Uterine smooth muscle cell (primary cell): Measurements from ENCODE around the gene RENBP. TPM values are rescaled to one million over a fixed set of nuclear protein-coding genes. Genes with fewer than 3 reads are reported as not detected.

ENCODE experiments used
- total RNA-seq: library from RNA; depleted of rRNA; stranded (reverse); fragments of >200 nt; gene quantifications from 2 replicates; pipeline ENCODE4 v1.2.3, GENCODE V29; 2014

Gene RENBP
- total RNA-seq = 1.4 and 2.0 TPM in 2 replicates

GRCh38 chrX:153944140-153944799, at the start of gene RENBP:
TSS of gene RENBP (minus strand) at chrX:153944643. CDS start at chrX:153944610, 33 bp downstream.

GRCh38 chrX:153972368-153973126, 28.1 kb upstream of the RENBP start, which contains the start of gene TMEM187:
TSS of gene TMEM187 (plus strand) at chrX:153972754. CDS start at chrX:153982063, 9,309 bp downstream.

GRCh38 chrX:153971450-153972367, 27.3 kb upstream of the RENBP start, which contains the start of gene HCFC1:
TSS of gene HCFC1 (minus strand) at chrX:153971818. CDS start at chrX:153970840, 978 bp downstream.

GRCh38 chrX:153934762-153935325, 9.6 kb downstream of the RENBP start, which contains the start of gene NAA10:
TSS of gene NAA10 (minus strand) at chrX:153935037. CDS start at chrX:153934904, 133 bp downstream.

GRCh38 chrX:153925739-153926551, 18.5 kb downstream of the RENBP start, which contains the start of gene ARHGAP4:
TSS of gene ARHGAP4 (minus strand) at chrX:153926264. CDS start at chrX:153926202, 62 bp downstream.

GRCh38 chrX:153903991-153904957, 40.2 kb downstream of the RENBP start, which contains the start of gene AVPR2:
TSS of gene AVPR2 (plus strand) at chrX:153904673. CDS start at chrX:153905146, 473 bp downstream.

GRCh38 chrX:153885968-153886903, 58.2 kb downstream of the RENBP start, which contains the start of gene L1CAM:
TSS of gene L1CAM (minus strand) at chrX:153886173. CDS start at chrX:153875836, 10,337 bp downstream.

Other genes with a start within 250 kb of the RENBP start
- gene BCAP31, start 220.3 kb downstream of the RENBP start, total RNA-seq = 174 and 188 TPM in 2 replicates
- 9.6 and 11.0 TPM in 2 replicates for gene ABCD1, start 219.8 kb downstream of the RENBP start, total RNA-seq
- gene PLXNB3, start 180.4 kb downstream of the RENBP start, total RNA-seq = 5.5 and 8.1 TPM in 2 replicates
- gene SRPK3, start 163.6 kb downstream of the RENBP start, total RNA-seq = 0.44 and 1.7 TPM in 2 replicates
- gene IDH3G, start 150.3 kb downstream of the RENBP start, total RNA-seq = 50.4 and 60.0 TPM in 2 replicates
- gene SSR4, start 150.0 kb downstream of the RENBP start, total RNA-seq = 50.1 and 101 TPM in 2 replicates
- 0.12 and 0.22 TPM in 2 replicates for gene PDZD4, start 114.1 kb downstream of the RENBP start, total RNA-seq
- gene L1CAM, start 58.5 kb downstream of the RENBP start, total RNA-seq = 2.7 and 5.5 TPM in 2 replicates
- not detected in 2 replicates for gene AVPR2, start 40.0 kb downstream of the RENBP start, total RNA-seq
- 2.7 and 3.6 TPM in 2 replicates for gene ARHGAP4, start 18.4 kb downstream of the RENBP start, total RNA-seq
- 48.6 and 76.7 TPM in 2 replicates for gene NAA10, start 9.6 kb downstream of the RENBP start, total RNA-seq
- gene HCFC1, start 27.2 kb upstream of the RENBP start, total RNA-seq = 14.6 and 21.1 TPM in 2 replicates
- gene TMEM187, start 28.1 kb upstream of the RENBP start, total RNA-seq = 6.1 and 7.5 TPM in 2 replicates
- 92.7 and 97.1 TPM in 2 replicates for gene IRAK1, start 75.3 kb upstream of the RENBP start, total RNA-seq
- gene MECP2, start 153.1 kb upstream of the RENBP start, total RNA-seq = 24.7 and 29.8 TPM in 2 replicates
- not detected in 2 replicates for gene OPN1LW, start 199.6 kb upstream of the RENBP start, total RNA-seq
- gene OPN1MW, start 238.0 kb upstream of the RENBP start, total RNA-seq = not detected in 2 replicates